MCF 10A (cell line): ENCODE measurements around the gene DDX53. TPM values are rescaled to one million over a fixed set of nuclear protein-coding genes. Genes with fewer than 3 reads are reported as not detected.

Experiments
- BruUV-seq: library from RNA; stranded (reverse); fragments of 400-500 nt; replicated peaks from 2 replicates; lab custom pipeline; 2021; lab: Mats Ljungman, UMichigan
- CTCF ChIA-PET: fragments of 300-600 bp; sonication (Branson Sonifier 250); formaldehyde crosslinking; extraction: SDS; loops from one replicate; lab custom pipeline; 2021; ENCODE audit warnings: antibody characterized with exemption, inconsistent platforms; lab: Yijun Ruan, JAX
- POLR2A ChIA-PET: fragments of 300-600, 350-650 bp; sonication (Branson Sonifier 250); formaldehyde crosslinking; extraction: SDS; loops from one replicate; lab custom pipeline; 2020; ENCODE audit warnings: antibody characterized with exemption, inconsistent platforms; lab: Yijun Ruan, JAX
- DNase-seq: peaks from one replicate; pipeline ENCODE4 v3.0.0-alpha.2; 2018; ENCODE audit not compliant: unreplicated experiment
- H3K27ac Mint-ChIP-seq: one replicate; pipeline ENCODE4 v1.8.0; 2022; ENCODE audit warnings: mild to moderate bottlenecking, low read depth, mixed read lengths; ENCODE audit not compliant: unreplicated experiment
- H3K27me3 Mint-ChIP-seq: one replicate; pipeline ENCODE4 v1.8.0; 2022; ENCODE audit warnings: mixed read lengths; ENCODE audit not compliant: insufficient read depth, unreplicated experiment
- H3K36me3 Mint-ChIP-seq: one replicate; pipeline ENCODE4 v1.8.0; 2022; ENCODE audit warnings: mild to moderate bottlenecking, moderate library complexity, mixed read lengths; ENCODE audit not compliant: insufficient read depth, unreplicated experiment
- H3K4me1 Mint-ChIP-seq: one replicate; pipeline ENCODE4 v1.8.0; 2022; ENCODE audit warnings: mixed read lengths; ENCODE audit not compliant: insufficient read depth, unreplicated experiment
- H3K4me3 Mint-ChIP-seq: one replicate; pipeline ENCODE4 v1.8.0; 2022; ENCODE audit warnings: mild to moderate bottlenecking, moderate library complexity, mixed read lengths; ENCODE audit not compliant: unreplicated experiment
- H3K9me3 Mint-ChIP-seq: one replicate; pipeline ENCODE4 v1.8.0; 2022; ENCODE audit warnings: mixed read lengths; ENCODE audit not compliant: unreplicated experiment
- intact Hi-C: fragments of 100-400 bp; cut with micrococcal nuclease; formaldehyde crosslinking; loops from 2 replicates; pipeline ENCODE4 v1.14.1; 2022
- total RNA-seq: library from RNA; stranded (reverse); gene quantifications from 2 replicates; pipeline ENCODE4 v1.2.3, GENCODE V29; 2022
- TF ChIP-seq, protein P1 (sequence below): fragments of 200-600 bp; IDR thresholded peaks from one replicate; pipeline ENCODE4 v1.8.0; 2022; ENCODE audit warnings: antibody characterized with exemption, mild to moderate bottlenecking; ENCODE audit not compliant: unreplicated experiment

The DDX53 gene
- total RNA-seq, 1 experiment from 2014 or later: not detected

DNA sequence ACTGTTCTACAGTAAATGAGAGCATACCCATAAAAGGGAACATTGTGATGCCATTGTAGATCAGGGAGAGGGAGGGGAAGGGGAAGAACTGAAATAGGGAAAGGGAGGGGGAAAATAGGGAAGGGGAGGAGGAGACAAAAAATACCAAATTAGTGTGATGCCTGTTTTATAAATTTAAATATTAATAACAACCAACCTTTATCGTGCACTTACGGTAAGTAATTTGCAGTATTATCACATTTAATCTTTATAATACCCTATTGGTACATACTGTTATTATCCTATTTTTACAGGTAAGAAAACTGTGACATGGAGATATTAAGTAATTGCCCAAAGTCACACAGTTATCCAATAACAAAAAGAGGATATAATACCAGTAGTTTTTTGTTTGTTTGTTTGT lies 41.5 kb upstream of the DDX53 start:
- Mint-ChIP-seq H3K27ac (no peak overlapping the region), H3K9me3 (no peaks in the 10 kb centered on the region), H3K4me1 (no peaks in the 10 kb centered on the region), H3K27me3 (peaks cover 53% of the 10 kb centered on the region), H3K36me3 (no peaks in the 10 kb centered on the region), H3K4me3 (no peak overlapping the region)
- no peak for DNase-seq
- ChIA-PET CTCF (no interaction called here), POLR2A (no interaction called here)
- BruUV-seq: no TSS peak
- intact Hi-C loops: no loop called here
- TF ChIP-seq, protein P1, sequence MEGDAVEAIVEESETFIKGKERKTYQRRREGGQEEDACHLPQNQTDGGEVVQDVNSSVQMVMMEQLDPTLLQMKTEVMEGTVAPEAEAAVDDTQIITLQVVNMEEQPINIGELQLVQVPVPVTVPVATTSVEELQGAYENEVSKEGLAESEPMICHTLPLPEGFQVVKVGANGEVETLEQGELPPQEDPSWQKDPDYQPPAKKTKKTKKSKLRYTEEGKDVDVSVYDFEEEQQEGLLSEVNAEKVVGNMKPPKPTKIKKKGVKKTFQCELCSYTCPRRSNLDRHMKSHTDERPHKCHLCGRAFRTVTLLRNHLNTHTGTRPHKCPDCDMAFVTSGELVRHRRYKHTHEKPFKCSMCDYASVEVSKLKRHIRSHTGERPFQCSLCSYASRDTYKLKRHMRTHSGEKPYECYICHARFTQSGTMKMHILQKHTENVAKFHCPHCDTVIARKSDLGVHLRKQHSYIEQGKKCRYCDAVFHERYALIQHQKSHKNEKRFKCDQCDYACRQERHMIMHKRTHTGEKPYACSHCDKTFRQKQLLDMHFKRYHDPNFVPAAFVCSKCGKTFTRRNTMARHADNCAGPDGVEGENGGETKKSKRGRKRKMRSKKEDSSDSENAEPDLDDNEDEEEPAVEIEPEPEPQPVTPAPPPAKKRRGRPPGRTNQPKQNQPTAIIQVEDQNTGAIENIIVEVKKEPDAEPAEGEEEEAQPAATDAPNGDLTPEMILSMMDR: no peak

DNA sequence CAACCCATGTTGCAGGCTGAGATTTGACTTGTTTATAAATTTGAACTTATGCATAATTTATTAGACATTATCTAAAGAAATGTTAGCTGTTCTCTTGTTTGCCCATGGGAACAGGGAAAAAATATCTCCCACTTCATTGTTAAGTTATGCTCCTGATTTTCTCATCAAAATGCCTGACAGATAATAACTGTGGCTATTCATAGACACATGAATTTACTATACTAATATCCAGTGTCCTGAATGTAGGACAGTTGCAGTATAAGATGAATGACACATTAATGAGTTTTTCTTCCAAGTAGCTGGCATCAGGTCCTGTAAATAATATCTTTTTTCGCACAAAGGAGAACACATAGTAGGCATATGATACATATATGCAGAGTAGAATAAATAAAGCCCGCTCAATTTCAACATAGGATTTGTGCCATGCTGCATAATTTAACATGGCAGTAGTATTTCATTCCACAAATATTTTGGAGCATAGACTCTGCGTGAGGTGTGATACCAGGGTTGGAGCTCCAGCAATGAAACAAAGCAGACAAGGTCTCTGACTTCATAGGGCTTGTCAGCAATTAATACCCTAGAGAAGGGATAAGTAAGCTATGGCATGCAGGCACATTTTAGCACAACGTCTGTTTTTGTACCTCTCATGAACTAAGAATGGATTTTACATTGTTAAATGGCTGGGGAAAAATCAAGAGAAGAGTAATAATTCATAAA lies 40.4 kb upstream of the DDX53 start:
- H3K4me3 Mint-ChIP-seq: no peak overlapping the region
- no TSS peak for BruUV-seq
- no peaks in the 10 kb centered on the region for H3K9me3 Mint-ChIP-seq
- no peak overlapping the region for H3K27ac Mint-ChIP-seq
- intact Hi-C loops: no loop called here
- no peaks in the 10 kb centered on the region for H3K4me1 Mint-ChIP-seq
- POLR2A ChIA-PET: interaction anchor here (0.7 kb wide), 1 partner anchor 907 kb away, joined by 3 read pairs; no protein-coding TSS in a partner anchor
- no peak for DNase-seq
- H3K36me3 Mint-ChIP-seq: no peaks in the 10 kb centered on the region
- TF ChIP-seq, protein P1: no peak
- peaks cover 47% of the 10 kb centered on the region for H3K27me3 Mint-ChIP-seq
- CTCF ChIA-PET: no interaction called here

DNA sequence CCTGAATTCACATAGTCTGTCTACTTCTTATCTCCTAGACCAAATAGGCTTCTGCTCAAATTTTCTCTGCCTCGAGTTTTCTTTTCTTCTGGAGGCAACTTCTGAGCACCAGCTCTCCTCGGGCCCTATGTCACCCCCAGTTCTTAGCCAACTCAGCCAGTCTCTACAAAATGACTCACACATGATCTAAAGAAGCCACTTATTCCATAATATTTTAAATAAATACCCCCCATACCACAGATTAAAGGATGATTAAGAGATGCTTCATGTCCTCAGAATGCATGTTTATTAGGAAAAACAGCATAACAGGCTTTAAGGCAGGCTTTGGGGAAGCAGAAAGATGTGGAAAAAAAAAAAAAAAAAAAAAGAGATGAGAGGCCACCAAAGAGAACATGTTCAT lies 36.6 kb upstream of the DDX53 start:
- H3K27ac Mint-ChIP-seq: no peak overlapping the region
- no peak overlapping the region for H3K4me3 Mint-ChIP-seq
- intact Hi-C loops: no loop called here
- H3K36me3 Mint-ChIP-seq: no peaks in the 10 kb centered on the region
- POLR2A ChIA-PET: no interaction called here
- no peaks in the 10 kb centered on the region for H3K4me1 Mint-ChIP-seq
- no TSS peak for BruUV-seq
- DNase-seq: no peak
- H3K9me3 Mint-ChIP-seq: no peaks in the 10 kb centered on the region
- CTCF ChIA-PET: interaction anchor here (0.8 kb wide), 1 partner anchor 198 kb away, joined by 3 read pairs; no protein-coding TSS in a partner anchor
- H3K27me3 Mint-ChIP-seq: peaks cover 32% of the 10 kb centered on the region
- TF ChIP-seq, protein P1: no peak

DNA sequence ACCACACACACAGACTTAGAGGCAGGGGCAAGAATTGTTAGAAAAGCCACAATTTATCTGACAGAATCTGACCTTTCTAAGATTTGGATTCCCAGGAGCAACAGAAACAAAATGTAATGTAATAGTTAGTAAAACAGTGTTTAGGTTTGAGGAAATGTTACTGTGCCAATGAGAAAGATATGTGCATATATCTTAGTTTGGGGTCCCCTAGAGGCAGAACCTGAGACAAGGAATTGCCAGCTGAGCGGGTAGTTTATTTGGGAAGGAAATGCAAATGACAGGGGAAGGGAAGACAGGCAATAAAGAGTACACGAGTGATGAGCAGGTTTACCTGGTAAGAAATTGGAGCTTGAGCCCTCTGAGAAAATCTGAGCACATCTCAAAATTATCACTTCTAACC lies 31.3 kb upstream of the DDX53 start:
- intact Hi-C loops: no loop called here
- no peaks in the 10 kb centered on the region for H3K9me3 Mint-ChIP-seq
- ChIA-PET CTCF (no interaction called here), POLR2A (no interaction called here)
- BruUV-seq: no TSS peak
- no peaks in the 10 kb centered on the region for H3K4me1 Mint-ChIP-seq
- DNase-seq: no peak
- H3K4me3 Mint-ChIP-seq: no peak overlapping the region
- no peaks in the 10 kb centered on the region for H3K36me3 Mint-ChIP-seq
- no peak overlapping the region for H3K27ac Mint-ChIP-seq
- TF ChIP-seq, protein P1: no peak
- H3K27me3 Mint-ChIP-seq: peaks cover 15% of the 10 kb centered on the region
